ENCODE results near the gene MRLN.
"Not testable (repeated sequence)": the region's sequence is repeated elsewhere in the genome, so short reads cannot be mapped to it uniquely, and the experiment has no call there.

The MRLN gene

GRCh38 chr10:59771162-59771807 lies 18.0 kb upstream of the MRLN start:
- Histone ChIP-seq H3K9me3 (no peaks in the 10 kb centered on the region), H3K36me3 (replicated peaks) (no peaks in the 10 kb centered on the region), H3K4me3 (no peak overlapping the region), H3K27me3 (ENCODE audit: low read depth) (no peaks in the 10 kb centered on the region), H3K4me1 (no peaks in the 10 kb centered on the region)
- in situ Hi-C loops (cut with MboI; ENCODE audit: low sequenced_read_pairs), result no loop called here
- DNase-seq (ENCODE audit: low spot score in 2 of 2), result no peak

- DNase-seq (ENCODE audit: low spot score in 2 of 2), result no peak
- Histone ChIP-seq H3K27me3 (ENCODE audit: low read depth) (no peaks in the 10 kb centered on the region), H3K4me3 (no peak overlapping the region), H3K36me3 (replicated peaks) (no peaks in the 10 kb centered on the region), H3K9me3 (no peaks in the 10 kb centered on the region), H3K4me1 (no peaks in the 10 kb centered on the region)
- in situ Hi-C loops (cut with MboI; ENCODE audit: low sequenced_read_pairs), result no loop called here
Observed at GRCh38 chr10:59770689-59771088, 17.4 kb upstream of the MRLN start.

GRCh38 chr10:59762505-59762904 lies 9.2 kb upstream of the MRLN start:
- no peaks in the 10 kb centered on the region for H3K27me3 ChIP-seq (ENCODE audit: low read depth)
- H3K4me1 ChIP-seq, result no peaks in the 10 kb centered on the region
- no peaks in the 10 kb centered on the region for H3K9me3 ChIP-seq
- no peak overlapping the region for H3K4me3 ChIP-seq
- H3K36me3 ChIP-seq (replicated peaks), result no peaks in the 10 kb centered on the region
- in situ Hi-C loops (cut with MboI; ENCODE audit: low sequenced_read_pairs), result no loop called here
- DNase-seq (ENCODE audit: low spot score in 2 of 2), result no peak

- no peak overlapping the region for H3K4me3 ChIP-seq
- in situ Hi-C loops (cut with MboI; ENCODE audit: low sequenced_read_pairs), result no loop called here
- H3K9me3 ChIP-seq, result no peaks in the 10 kb centered on the region
- H3K27me3 ChIP-seq (ENCODE audit: low read depth), result no peaks in the 10 kb centered on the region
- no peaks in the 10 kb centered on the region for H3K36me3 ChIP-seq (replicated peaks)
- H3K4me1 ChIP-seq, result no peaks in the 10 kb centered on the region
- no peak for DNase-seq (ENCODE audit: low spot score in 2 of 2)
Observed at GRCh38 chr10:59757966-59758365, 4.7 kb upstream of the MRLN start.

- no peak for DNase-seq (ENCODE audit: low spot score in 2 of 2)
- no peak overlapping the region for H3K4me3 ChIP-seq
- no peaks in the 10 kb centered on the region for H3K36me3 ChIP-seq (replicated peaks)
- in situ Hi-C loops (cut with MboI; ENCODE audit: low sequenced_read_pairs), result no loop called here
- H3K27me3 ChIP-seq (ENCODE audit: low read depth), result no peaks in the 10 kb centered on the region
- H3K9me3 ChIP-seq, result no peaks in the 10 kb centered on the region
- H3K4me1 ChIP-seq, result no peaks in the 10 kb centered on the region
Observed at GRCh38 chr10:59754951-59755350, 1.7 kb upstream of the MRLN start.

- no peaks in the 10 kb centered on the region for H3K27me3 ChIP-seq (ENCODE audit: low read depth)
- H3K4me3 ChIP-seq, result no peak overlapping the region
- in situ Hi-C loops (cut with MboI; ENCODE audit: low sequenced_read_pairs), result no loop called here
- DNase-seq (ENCODE audit: low spot score in 2 of 2), result no peak
- no peaks in the 10 kb centered on the region for H3K9me3 ChIP-seq
- no peaks in the 10 kb centered on the region for H3K36me3 ChIP-seq (replicated peaks)
- H3K4me1 ChIP-seq, result no peaks in the 10 kb centered on the region
Observed at GRCh38 chr10:59752278-59752940, 846 bp downstream of the MRLN start.

- no peak for DNase-seq (ENCODE audit: low spot score in 2 of 2)
- Histone ChIP-seq H3K4me3 (no peak overlapping the region), H3K27me3 (ENCODE audit: low read depth) (no peaks in the 10 kb centered on the region), H3K4me1 (no peaks in the 10 kb centered on the region; the same call in 1 of the 2 replicates), H3K9me3 (no peaks in the 10 kb centered on the region), H3K36me3 (replicated peaks) (no peaks in the 10 kb centered on the region)
- in situ Hi-C loops (cut with MboI; ENCODE audit: low sequenced_read_pairs), result no loop called here
Observed at GRCh38 chr10:59750155-59750945, 2.9 kb downstream of the MRLN start.

GRCh38 chr10:59748834-59749233 lies 4.4 kb downstream of the MRLN start:
- in situ Hi-C loops (cut with MboI; ENCODE audit: low sequenced_read_pairs), result no loop called here
- DNase-seq (ENCODE audit: low spot score in 2 of 2), result no peak
- H3K36me3 ChIP-seq (replicated peaks), result no peaks in the 10 kb centered on the region
- no peaks in the 10 kb centered on the region for H3K9me3 ChIP-seq
- H3K4me3 ChIP-seq, result no peak overlapping the region
- H3K27me3 ChIP-seq (ENCODE audit: low read depth), result no peaks in the 10 kb centered on the region
- no peaks in the 10 kb centered on the region; the same call in 1 of the 2 replicates for H3K4me1 ChIP-seq

GRCh38 chr10:59745163-59745650 lies 8.0 kb downstream of the MRLN start:
- Histone ChIP-seq H3K27me3 (ENCODE audit: low read depth) (no peaks in the 10 kb centered on the region), H3K36me3 (replicated peaks) (no peaks in the 10 kb centered on the region)
- in situ Hi-C loops (cut with MboI; ENCODE audit: low sequenced_read_pairs), result no loop called here

GRCh38 chr10:59744762-59745161 lies 8.5 kb downstream of the MRLN start:
- H3K4me3 ChIP-seq; H3K27me3 ChIP-seq (ENCODE audit: low read depth); H3K36me3 ChIP-seq (replicated peaks); in situ Hi-C loops (cut with MboI; ENCODE audit: low sequenced_read_pairs); DNase-seq (ENCODE audit: low spot score in 2 of 2); H3K9me3 ChIP-seq; H3K4me1 ChIP-seq: not testable (repeated sequence)

More at GRCh38 chr10:59745163-59745650, 8.0 kb downstream of the MRLN start:
- DNase-seq (ENCODE audit: low spot score in 2 of 2), result no peak
- Histone ChIP-seq H3K9me3 (no peaks in the 10 kb centered on the region), H3K4me1 (no peaks in the 10 kb centered on the region; the same call in 1 of the 2 replicates), H3K4me3 (no peak overlapping the region)

GRCh38 chr10:59744156-59744555 lies 9.1 kb downstream of the MRLN start:
- in situ Hi-C loops (cut with MboI; ENCODE audit: low sequenced_read_pairs); H3K4me3 ChIP-seq; H3K9me3 ChIP-seq; H3K4me1 ChIP-seq; H3K27me3 ChIP-seq (ENCODE audit: low read depth); DNase-seq (ENCODE audit: low spot score in 2 of 2); H3K36me3 ChIP-seq (replicated peaks): not testable (repeated sequence)

- no peaks in the 10 kb centered on the region for H3K27me3 ChIP-seq (ENCODE audit: low read depth)
- no peak overlapping the region for H3K4me3 ChIP-seq
- no peak for DNase-seq (ENCODE audit: low spot score in 2 of 2)
- H3K4me1 ChIP-seq, result no peaks in the 10 kb centered on the region; the same call in 1 of the 2 replicates
- in situ Hi-C loops (cut with MboI; ENCODE audit: low sequenced_read_pairs), result no loop called here
- H3K36me3 ChIP-seq (replicated peaks), result no peaks in the 10 kb centered on the region
- no peaks in the 10 kb centered on the region for H3K9me3 ChIP-seq
Observed at GRCh38 chr10:59741583-59741982, 11.7 kb downstream of the MRLN start.

GRCh38 chr10:59741048-59741447 lies 12.2 kb downstream of the MRLN start:
- in situ Hi-C loops (cut with MboI; ENCODE audit: low sequenced_read_pairs), result no loop called here
- no peak overlapping the region for H3K4me3 ChIP-seq
- DNase-seq (ENCODE audit: low spot score in 2 of 2), result no peak
- H3K36me3 ChIP-seq (replicated peaks), result no peaks in the 10 kb centered on the region
- no peaks in the 10 kb centered on the region for H3K9me3 ChIP-seq
- H3K27me3 ChIP-seq (ENCODE audit: low read depth), result no peaks in the 10 kb centered on the region
- H3K4me1 ChIP-seq, result no peaks in the 10 kb centered on the region

- H3K4me3 ChIP-seq, result no peak overlapping the region
- no peaks in the 10 kb centered on the region for H3K4me1 ChIP-seq
- DNase-seq (ENCODE audit: low spot score in 2 of 2), result no peak
- H3K9me3 ChIP-seq, result no peaks in the 10 kb centered on the region
- H3K36me3 ChIP-seq (replicated peaks), result no peaks in the 10 kb centered on the region
- in situ Hi-C loops (cut with MboI; ENCODE audit: low sequenced_read_pairs), result no loop called here
- H3K27me3 ChIP-seq (ENCODE audit: low read depth), result no peaks in the 10 kb centered on the region
Observed at GRCh38 chr10:59736749-59737148, 16.5 kb downstream of the MRLN start.

Data from HAP-1 (cell line).